OCI-LY1 (cell line): ENCODE measurements around the gene RFX8.

Experiments
- EZH2 ChIP-seq: fragments of 200-600 bp; sonication (generic), shearing (Covaris generic); IDR thresholded peaks from 2 replicates; pipeline ENCODE4 v1.8.0; 2017; ENCODE audit warnings: borderline replicate concordance, mixed run types, mild to moderate bottlenecking, antibody characterized with exemption, low read length, moderate library complexity, mixed read lengths
- TF ChIP-seq, protein P1 (sequence below): fragments of 200-600 bp; sonication (generic), shearing (Covaris generic); IDR thresholded peaks from 2 replicates; pipeline ENCODE4 v1.5.1; 2017; ENCODE audit warnings: mild to moderate bottlenecking, antibody characterized with exemption, low read length, moderate library complexity, mixed read lengths

- TF ChIP-seq, protein P1, sequence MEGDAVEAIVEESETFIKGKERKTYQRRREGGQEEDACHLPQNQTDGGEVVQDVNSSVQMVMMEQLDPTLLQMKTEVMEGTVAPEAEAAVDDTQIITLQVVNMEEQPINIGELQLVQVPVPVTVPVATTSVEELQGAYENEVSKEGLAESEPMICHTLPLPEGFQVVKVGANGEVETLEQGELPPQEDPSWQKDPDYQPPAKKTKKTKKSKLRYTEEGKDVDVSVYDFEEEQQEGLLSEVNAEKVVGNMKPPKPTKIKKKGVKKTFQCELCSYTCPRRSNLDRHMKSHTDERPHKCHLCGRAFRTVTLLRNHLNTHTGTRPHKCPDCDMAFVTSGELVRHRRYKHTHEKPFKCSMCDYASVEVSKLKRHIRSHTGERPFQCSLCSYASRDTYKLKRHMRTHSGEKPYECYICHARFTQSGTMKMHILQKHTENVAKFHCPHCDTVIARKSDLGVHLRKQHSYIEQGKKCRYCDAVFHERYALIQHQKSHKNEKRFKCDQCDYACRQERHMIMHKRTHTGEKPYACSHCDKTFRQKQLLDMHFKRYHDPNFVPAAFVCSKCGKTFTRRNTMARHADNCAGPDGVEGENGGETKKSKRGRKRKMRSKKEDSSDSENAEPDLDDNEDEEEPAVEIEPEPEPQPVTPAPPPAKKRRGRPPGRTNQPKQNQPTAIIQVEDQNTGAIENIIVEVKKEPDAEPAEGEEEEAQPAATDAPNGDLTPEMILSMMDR: no peak
- TF ChIP-seq EZH2: no peak
These were observed 105.8 kb downstream of the RFX8 start for GRCh38 chr2:101369100-101369499.
